Endodermal cell (in vitro differentiated cells): ENCODE measurements around the gene SRRM5. TPM values are rescaled to one million over a fixed set of nuclear protein-coding genes. Genes with fewer than 3 reads are reported as not detected.
A peak's percentile ranks its signal among the peaks of the same experiment; 100 is the strongest.
"Not testable (repeated sequence)": the region's sequence is repeated elsewhere in the genome, so short reads cannot be mapped to it uniquely, and the experiment has no call there.

ENCODE experiments used
- DNase-seq: peaks from one replicate; pipeline ENCODE4 v3.0.0-alpha.2; 2017
- H3K27ac ChIP-seq: 2 replicates; pipeline ENCODE4 v1.5.1; 2013; ENCODE audit warnings: mild to moderate bottlenecking, low read depth, low read length, moderate library complexity
- H3K27me3 ChIP-seq: 2 replicates; pipeline ENCODE4 v1.6.1; 2013; ENCODE audit warnings: mild to moderate bottlenecking, low read length, moderate library complexity; ENCODE audit not compliant: insufficient read depth, control insufficient read depth, poor library complexity, severe bottlenecking
- H3K36me3 ChIP-seq: 2 replicates; pipeline ENCODE4 v1.7.0; 2013; ENCODE audit warnings: mild to moderate bottlenecking, low read length, moderate library complexity; ENCODE audit not compliant: control insufficient read depth, insufficient read depth
- H3K4me1 ChIP-seq: one replicate; pipeline ENCODE4 v1.7.0; 2013; ENCODE audit warnings: low read length; ENCODE audit not compliant: control insufficient read depth, insufficient read depth
- H3K4me3 ChIP-seq: 2 replicates; pipeline ENCODE4 v1.5.1; 2013; ENCODE audit warnings: mild to moderate bottlenecking, low read length, moderate library complexity
- H3K9ac ChIP-seq: 2 replicates; pipeline ENCODE4 v1.6.1; 2013; ENCODE audit warnings: mild to moderate bottlenecking, low read length, moderate library complexity; ENCODE audit not compliant: poor library complexity, severe bottlenecking; ENCODE audit errors: extremely low read depth
- H3K9me3 ChIP-seq: 2 replicates; pipeline ENCODE4 v1.6.1; 2013; ENCODE audit warnings: mild to moderate bottlenecking, low read length, moderate library complexity; ENCODE audit not compliant: control insufficient read depth
- H3K27ac Mint-ChIP-seq: 2 replicates; pipeline ENCODE4 v1.8.0; 2020; ENCODE audit warnings: mixed read lengths
- H3K27me3 Mint-ChIP-seq: 2 replicates; pipeline ENCODE4 v1.8.0; 2021; ENCODE audit warnings: mild to moderate bottlenecking, mixed read lengths; ENCODE audit not compliant: insufficient read depth
- H3K36me3 Mint-ChIP-seq: 2 replicates; pipeline ENCODE4 v1.8.0; 2020; ENCODE audit warnings: low read depth, mixed read lengths
- H3K4me1 Mint-ChIP-seq: 2 replicates; pipeline ENCODE4 v1.8.0; 2020; ENCODE audit warnings: mixed read lengths
- H3K4me3 Mint-ChIP-seq: 2 replicates; pipeline ENCODE4 v1.8.0; 2020; ENCODE audit warnings: mild to moderate bottlenecking, moderate library complexity, mixed read lengths
- H3K9me3 Mint-ChIP-seq: 2 replicates; pipeline ENCODE4 v1.8.0; 2020; ENCODE audit warnings: mild to moderate bottlenecking, mixed read lengths
- WGBS, 2 experiments: methylation state at CpG; one replicate each; pipeline versions ENCODE4 v1.1.5 to v1.1.7; 2013; ENCODE audit warnings: missing lambda C conversion rate in 2 of 2, mixed read lengths in 1 of 2; ENCODE audit not compliant: insufficient coverage in 1 of 2, insufficient read length in 1 of 2; 5-methylcytosine and 5-hydroxymethylcytosine counted together
- total RNA-seq, 2 donors: library from RNA; stranded (reverse); fragmentation: NEBNext Ultra II Directional in 1 of 2; extraction: Animal tissue kit (Norgen Biotek cat#: 25700) in 1 of 2; gene quantifications; 2 replicates in 1 of 2; 3 replicates in 1 of 2; pipeline ENCODE4 v1.2.1, GENCODE V29; 2021
- TF ChIP-seq, protein P1 (sequence below): fragments of 200-600 bp; sonication (generic); conservative IDR thresholded peaks from 2 replicates; pipeline ENCODE4 v1.5.0; 2021; ENCODE audit warnings: antibody characterized with exemption, mild to moderate bottlenecking

The SRRM5 gene
- total RNA-seq, 2 donors from 2014 or later = 0.35 to 0.37 TPM

DNA sequence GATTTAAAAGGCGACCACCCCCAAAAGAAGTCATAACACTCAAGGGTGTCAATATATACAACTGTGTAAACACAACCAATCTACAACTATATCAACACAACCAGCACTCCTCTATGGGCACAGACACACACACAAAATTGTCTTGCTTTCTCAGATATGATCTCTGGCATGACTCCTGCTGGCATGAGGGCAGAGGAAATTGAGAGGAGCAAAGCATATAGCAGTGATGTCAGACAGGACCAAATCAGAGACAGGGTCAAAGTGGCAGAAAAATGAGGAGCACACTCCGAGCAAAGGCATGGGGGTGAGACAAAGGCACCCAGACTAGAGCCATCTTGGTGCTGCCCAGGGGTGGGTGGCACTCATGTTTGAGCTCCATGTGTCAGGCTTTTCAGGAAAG, 25.5 kb upstream of the SRRM5 start:
- Histone ChIP-seq H3K4me1 (no peaks in the 10 kb centered on the region), H3K27ac (no peak overlapping the region), H3K27me3 (no peaks in the 10 kb centered on the region), H3K36me3 (peaks cover 40% of the 10 kb centered on the region), H3K4me3 (no peak overlapping the region), H3K9ac (no peak overlapping the region), H3K9me3 (no peaks in the 10 kb centered on the region)
- Mint-ChIP-seq H3K36me3 (peaks cover 42% of the 10 kb centered on the region), H3K4me3 (no peak overlapping the region), H3K27ac (no peak overlapping the region), H3K27me3 (no peaks in the 10 kb centered on the region), H3K4me1 (peaks cover 7% of the 10 kb centered on the region), H3K9me3 (no peaks in the 10 kb centered on the region)
- TF ChIP-seq, protein P1, sequence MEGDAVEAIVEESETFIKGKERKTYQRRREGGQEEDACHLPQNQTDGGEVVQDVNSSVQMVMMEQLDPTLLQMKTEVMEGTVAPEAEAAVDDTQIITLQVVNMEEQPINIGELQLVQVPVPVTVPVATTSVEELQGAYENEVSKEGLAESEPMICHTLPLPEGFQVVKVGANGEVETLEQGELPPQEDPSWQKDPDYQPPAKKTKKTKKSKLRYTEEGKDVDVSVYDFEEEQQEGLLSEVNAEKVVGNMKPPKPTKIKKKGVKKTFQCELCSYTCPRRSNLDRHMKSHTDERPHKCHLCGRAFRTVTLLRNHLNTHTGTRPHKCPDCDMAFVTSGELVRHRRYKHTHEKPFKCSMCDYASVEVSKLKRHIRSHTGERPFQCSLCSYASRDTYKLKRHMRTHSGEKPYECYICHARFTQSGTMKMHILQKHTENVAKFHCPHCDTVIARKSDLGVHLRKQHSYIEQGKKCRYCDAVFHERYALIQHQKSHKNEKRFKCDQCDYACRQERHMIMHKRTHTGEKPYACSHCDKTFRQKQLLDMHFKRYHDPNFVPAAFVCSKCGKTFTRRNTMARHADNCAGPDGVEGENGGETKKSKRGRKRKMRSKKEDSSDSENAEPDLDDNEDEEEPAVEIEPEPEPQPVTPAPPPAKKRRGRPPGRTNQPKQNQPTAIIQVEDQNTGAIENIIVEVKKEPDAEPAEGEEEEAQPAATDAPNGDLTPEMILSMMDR = no peak
- WGBS, 2 experiments = 98 to 100% methylated on average over 2 of the region's 2 CpGs
- no peak for DNase-seq

DNA sequence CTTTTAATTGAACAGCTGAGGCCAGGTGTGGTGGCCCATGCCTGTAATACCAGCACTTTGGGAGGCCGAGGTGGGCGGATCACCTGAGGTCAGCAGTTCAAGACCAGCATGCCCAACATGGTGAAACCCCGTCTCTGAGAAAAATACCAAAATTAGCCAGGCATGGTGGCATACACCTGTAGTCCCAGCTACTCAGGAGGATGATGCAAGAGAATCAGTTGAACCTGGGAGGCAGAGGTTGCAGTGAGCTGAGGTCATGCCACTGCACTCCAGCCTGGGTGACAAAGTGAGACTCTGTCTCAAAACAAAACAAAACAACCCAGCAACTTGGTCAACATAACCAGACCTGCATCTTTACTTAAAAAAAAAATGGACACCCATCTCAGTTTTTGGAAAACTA, 24.9 kb upstream of the SRRM5 start:
- H3K9ac ChIP-seq, H3K9me3 ChIP-seq, H3K27ac ChIP-seq, H3K27me3 ChIP-seq, DNase-seq, H3K4me1 Mint-ChIP-seq, H3K9me3 Mint-ChIP-seq, H3K4me1 ChIP-seq, H3K4me3 Mint-ChIP-seq, H3K27ac Mint-ChIP-seq, H3K4me3 ChIP-seq, H3K27me3 Mint-ChIP-seq: not testable (repeated sequence)
- WGBS, 2 experiments = 89 to 94% methylated on average over 1 to 3 of the region's 3 CpGs
- H3K36me3 Mint-ChIP-seq = peaks cover 45% of the 10 kb centered on the region
- peaks cover 42% of the 10 kb centered on the region for H3K36me3 ChIP-seq

DNA sequence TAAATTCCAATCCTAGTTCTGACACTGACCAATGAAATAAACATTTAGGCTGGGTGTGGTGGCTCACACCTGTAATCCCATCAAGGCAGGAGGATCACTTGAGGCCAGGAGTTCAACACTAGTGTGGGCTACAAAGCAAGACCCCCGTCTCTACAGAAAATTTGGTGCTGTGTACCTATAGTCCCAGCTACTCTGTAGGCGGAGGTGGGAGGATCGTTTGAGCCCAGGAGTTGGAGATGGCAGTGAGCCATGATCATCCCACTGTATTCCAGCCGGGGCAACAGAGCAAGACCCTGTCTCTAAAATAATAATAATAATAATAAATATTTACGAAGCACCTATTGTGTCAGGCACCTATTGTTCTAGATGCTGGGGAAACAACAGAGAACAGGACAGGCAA, 22.6 kb upstream of the SRRM5 start:
- no peak overlapping the region for H3K9ac ChIP-seq
- H3K36me3 ChIP-seq = peaks cover 57% of the 10 kb centered on the region
- H3K27ac ChIP-seq = no peak overlapping the region
- TF ChIP-seq, protein P1 = no peak
- peaks cover 8% of the 10 kb centered on the region for H3K4me1 Mint-ChIP-seq
- H3K4me3 ChIP-seq = no peak overlapping the region
- H3K27ac Mint-ChIP-seq = peak overlapping the region; percentile 29
- H3K27me3 ChIP-seq = no peaks in the 10 kb centered on the region
- peaks cover 59% of the 10 kb centered on the region for H3K36me3 Mint-ChIP-seq
- H3K4me3 Mint-ChIP-seq = no peak overlapping the region
- H3K9me3 Mint-ChIP-seq = no peaks in the 10 kb centered on the region
- no peaks in the 10 kb centered on the region for H3K4me1 ChIP-seq
- no peaks in the 10 kb centered on the region for H3K27me3 Mint-ChIP-seq
- 94 to 100% methylated on average over 1 to 4 of the region's 5 CpGs for WGBS, 2 experiments
- no peaks in the 10 kb centered on the region for H3K9me3 ChIP-seq
- DNase-seq = no peak

DNA sequence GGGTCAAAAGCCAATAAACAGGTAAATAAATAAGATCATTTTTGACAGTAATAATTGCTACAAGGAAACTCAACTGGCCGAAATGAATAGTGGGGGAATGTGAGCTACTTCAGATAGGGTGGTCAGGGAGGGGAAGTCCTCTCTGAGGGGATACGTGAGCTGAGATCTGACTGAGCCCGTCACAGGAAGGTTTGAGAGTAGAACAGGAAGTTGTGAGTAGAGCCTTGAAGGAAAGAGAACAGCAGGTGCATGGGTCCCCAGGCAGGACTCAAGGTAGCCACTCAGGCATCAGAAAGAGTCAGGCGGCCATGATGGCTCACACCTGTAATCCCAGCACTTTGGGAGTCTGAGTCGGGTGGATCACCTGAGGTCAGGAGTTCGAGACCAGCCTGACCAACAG, 22.2 kb upstream of the SRRM5 start:
- no peak overlapping the region for H3K4me3 Mint-ChIP-seq
- no peaks in the 10 kb centered on the region for H3K4me1 ChIP-seq
- no peaks in the 10 kb centered on the region for H3K9me3 ChIP-seq
- DNase-seq = no peak
- H3K9me3 Mint-ChIP-seq = no peaks in the 10 kb centered on the region
- H3K36me3 Mint-ChIP-seq = peaks cover 59% of the 10 kb centered on the region
- peaks cover 8% of the 10 kb centered on the region for H3K4me1 Mint-ChIP-seq
- H3K27ac Mint-ChIP-seq = peak overlapping the region; percentile 29
- WGBS, 2 experiments = 90 to 97% methylated on average over 6 of the region's 6 CpGs
- peaks cover 57% of the 10 kb centered on the region for H3K36me3 ChIP-seq
- no peak overlapping the region for H3K9ac ChIP-seq
- TF ChIP-seq, protein P1 = no peak
- no peaks in the 10 kb centered on the region for H3K27me3 ChIP-seq
- no peak overlapping the region for H3K4me3 ChIP-seq
- H3K27ac ChIP-seq = no peak overlapping the region
- no peaks in the 10 kb centered on the region for H3K27me3 Mint-ChIP-seq
